HFF-Myc (cell line): ENCODE measurements around the gene ME3.

Experiments
- DNase-seq: peaks from one replicate; pipeline ENCODE4 v3.0.0-alpha.2; 2011; ENCODE audit warnings: low read depth; ENCODE audit errors: extremely low read depth
- H3K4me3 ChIP-seq: replicated peaks from 2 replicates; pipeline ENCODE4 v1.5.1; 2011; ENCODE audit warnings: low read depth, mild to moderate bottlenecking, control low read depth, low read length
- TF ChIP-seq, protein P1 (sequence below): IDR thresholded peaks from 2 replicates; pipeline ENCODE4 v1.5.1; 2012; ENCODE audit warnings: mild to moderate bottlenecking, low read depth, low read length, control low read depth; ENCODE audit errors: missing control alignments

Gene ME3

DNA sequence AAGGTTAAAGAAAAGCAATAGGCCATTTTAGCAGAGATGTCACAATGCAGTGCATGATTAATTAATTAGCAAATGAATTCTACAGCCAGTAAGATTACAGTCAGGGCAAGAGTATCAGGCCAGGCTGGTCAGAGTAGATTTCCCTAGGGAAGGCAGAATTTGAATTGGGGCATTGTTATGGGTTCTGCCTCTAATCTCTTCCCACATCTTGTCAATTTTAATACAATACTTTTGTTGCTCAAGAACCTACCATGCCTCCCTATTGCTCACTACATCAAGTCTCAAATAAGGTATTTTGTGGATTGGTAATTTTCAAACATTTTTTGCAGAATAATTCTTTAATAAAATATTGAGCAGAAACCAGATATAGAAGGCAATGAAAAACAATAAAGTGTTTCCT, 194.1 kb downstream of the ME3 start:
- DNase-seq = no peak
- TF ChIP-seq, protein P1, sequence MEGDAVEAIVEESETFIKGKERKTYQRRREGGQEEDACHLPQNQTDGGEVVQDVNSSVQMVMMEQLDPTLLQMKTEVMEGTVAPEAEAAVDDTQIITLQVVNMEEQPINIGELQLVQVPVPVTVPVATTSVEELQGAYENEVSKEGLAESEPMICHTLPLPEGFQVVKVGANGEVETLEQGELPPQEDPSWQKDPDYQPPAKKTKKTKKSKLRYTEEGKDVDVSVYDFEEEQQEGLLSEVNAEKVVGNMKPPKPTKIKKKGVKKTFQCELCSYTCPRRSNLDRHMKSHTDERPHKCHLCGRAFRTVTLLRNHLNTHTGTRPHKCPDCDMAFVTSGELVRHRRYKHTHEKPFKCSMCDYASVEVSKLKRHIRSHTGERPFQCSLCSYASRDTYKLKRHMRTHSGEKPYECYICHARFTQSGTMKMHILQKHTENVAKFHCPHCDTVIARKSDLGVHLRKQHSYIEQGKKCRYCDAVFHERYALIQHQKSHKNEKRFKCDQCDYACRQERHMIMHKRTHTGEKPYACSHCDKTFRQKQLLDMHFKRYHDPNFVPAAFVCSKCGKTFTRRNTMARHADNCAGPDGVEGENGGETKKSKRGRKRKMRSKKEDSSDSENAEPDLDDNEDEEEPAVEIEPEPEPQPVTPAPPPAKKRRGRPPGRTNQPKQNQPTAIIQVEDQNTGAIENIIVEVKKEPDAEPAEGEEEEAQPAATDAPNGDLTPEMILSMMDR = no peak
- no peak overlapping the region for H3K4me3 ChIP-seq

DNA sequence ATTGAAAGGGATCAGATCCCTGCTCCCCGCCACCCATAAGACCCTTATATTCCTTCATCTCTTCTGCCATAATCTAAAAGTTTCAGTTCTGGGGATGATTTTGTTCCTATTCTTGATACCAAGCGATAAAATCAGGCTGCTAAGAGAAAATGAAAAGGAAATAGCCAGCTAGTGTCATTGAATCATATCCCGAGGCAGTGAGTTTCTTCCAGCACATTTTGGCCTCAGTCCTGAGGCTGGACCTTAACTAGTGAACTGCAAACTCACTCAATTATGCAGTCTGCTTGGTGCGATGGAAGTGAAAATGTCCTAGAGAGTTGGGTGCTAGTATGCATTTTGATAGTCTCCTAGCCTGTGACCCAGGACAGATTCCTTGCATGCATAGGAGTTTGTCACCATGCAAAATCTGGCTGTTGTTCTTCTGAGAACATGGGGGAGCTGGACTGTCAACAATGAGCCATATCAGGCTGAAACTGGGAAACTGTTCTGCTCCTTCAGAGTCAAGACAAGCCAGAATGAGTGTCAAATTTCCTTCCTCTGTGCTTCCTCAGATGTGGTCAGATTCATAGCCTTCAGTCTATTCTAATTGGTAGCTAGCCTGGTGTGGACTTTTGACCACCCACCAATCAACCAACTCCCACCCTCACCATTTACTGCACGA, 194.8 kb downstream of the ME3 start:
- DNase-seq = no peak

DNA sequence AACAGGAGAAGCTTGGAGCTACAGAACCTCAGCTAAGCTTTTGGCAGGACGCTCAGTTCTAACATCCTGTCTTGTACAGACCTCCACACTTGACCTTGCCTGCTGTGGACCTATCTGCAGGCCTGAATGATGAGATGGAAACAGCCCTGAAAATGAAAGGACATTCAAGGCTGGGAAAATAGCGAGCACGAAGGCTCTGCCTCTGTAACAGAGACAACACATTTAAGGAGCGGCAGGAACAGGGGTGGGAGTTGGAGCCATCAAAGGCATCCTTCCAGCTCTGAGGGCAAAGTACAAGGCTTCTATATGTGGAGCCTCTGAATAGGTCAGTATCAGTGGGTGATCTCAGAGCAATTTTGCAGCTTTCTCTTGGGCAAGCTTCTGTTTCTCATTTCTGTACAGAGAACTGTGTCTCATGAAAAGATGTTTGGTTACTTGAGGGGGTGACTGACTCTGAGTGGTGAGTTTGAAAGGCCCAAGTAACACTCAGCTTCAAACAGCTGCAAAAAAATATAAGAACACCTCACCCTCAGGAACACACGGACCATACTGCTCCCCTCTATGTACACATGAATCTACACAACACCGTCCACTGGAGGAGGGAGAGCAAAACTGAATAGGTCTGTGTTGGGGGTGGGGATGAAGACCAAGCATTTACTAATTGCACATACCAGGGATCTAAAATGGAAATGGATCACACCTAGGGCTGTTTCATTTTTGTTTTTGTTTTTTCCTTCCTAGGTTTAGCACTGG, 196.1 kb downstream of the ME3 start:
- TF ChIP-seq, protein P1 = no peak
- DNase-seq = no peak
- H3K4me3 ChIP-seq = no peak overlapping the region

More for the DNA sequence above, 194.8 kb downstream of the ME3 start:
- TF ChIP-seq, protein P1 = no peak
- H3K4me3 ChIP-seq = no peak overlapping the region

DNA sequence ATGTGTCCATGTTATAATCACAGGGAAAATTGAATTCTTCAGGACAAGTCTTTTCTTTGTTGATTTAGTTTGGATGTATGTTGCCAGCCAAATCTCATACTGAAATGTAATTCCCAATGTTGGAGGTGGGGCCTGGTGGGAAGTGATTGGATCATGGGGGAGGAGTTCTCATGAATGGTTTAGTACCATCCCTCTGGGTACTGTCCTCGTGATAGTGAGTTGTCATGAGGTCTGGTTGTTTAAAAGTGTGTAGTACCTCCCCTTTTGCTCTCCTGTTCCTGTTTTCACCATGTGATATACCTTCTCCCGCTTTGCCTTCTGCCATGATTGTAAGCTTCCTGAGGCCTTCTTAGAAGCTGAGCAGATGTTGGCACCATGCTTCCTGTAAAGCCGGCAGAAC, 197.4 kb downstream of the ME3 start:
- TF ChIP-seq, protein P1 = no peak
- no peak for DNase-seq
- no peak overlapping the region for H3K4me3 ChIP-seq

DNA sequence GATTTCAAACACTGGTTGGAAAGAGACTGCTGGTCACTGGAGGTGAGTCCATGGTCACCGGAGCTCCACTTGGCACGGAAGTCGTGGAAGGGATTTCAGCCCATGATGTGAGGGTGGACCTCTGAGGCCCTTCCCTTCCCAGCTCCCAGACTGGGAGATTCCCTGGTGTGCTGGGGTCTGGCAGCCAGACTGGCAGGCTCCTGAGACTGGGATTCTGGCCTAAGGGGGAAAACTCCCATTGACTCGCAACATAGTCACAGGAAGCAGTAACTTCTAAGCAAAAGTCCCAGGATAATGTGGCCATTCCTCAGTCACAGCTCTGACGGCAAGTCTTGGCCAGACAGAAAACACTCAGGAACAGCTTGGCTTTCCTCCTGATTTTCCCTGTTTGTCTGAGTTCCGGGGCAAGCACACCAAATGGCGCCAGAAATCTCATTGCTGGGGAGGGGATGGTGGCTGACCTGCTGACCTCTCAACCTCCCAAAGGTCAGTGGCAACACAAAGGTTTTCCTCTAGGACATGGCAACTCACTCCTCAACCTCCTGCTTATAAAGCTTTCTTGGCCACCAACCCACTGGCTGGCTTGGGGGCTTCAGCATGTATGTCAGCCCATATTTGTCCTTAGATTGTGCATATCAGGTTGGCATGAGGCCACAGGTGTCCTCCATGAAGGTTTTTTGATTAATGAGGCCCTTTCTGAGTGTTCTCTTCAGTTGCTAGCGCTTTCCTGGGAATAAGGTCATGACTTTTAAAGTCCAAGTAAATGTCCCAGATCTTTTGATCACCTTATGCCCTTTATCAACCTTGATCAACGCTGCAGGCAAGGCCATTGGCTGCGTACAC, 198.2 kb downstream of the ME3 start:
- TF ChIP-seq, protein P1 = no peak
- no peak for DNase-seq
- no peak overlapping the region for H3K4me3 ChIP-seq

DNA sequence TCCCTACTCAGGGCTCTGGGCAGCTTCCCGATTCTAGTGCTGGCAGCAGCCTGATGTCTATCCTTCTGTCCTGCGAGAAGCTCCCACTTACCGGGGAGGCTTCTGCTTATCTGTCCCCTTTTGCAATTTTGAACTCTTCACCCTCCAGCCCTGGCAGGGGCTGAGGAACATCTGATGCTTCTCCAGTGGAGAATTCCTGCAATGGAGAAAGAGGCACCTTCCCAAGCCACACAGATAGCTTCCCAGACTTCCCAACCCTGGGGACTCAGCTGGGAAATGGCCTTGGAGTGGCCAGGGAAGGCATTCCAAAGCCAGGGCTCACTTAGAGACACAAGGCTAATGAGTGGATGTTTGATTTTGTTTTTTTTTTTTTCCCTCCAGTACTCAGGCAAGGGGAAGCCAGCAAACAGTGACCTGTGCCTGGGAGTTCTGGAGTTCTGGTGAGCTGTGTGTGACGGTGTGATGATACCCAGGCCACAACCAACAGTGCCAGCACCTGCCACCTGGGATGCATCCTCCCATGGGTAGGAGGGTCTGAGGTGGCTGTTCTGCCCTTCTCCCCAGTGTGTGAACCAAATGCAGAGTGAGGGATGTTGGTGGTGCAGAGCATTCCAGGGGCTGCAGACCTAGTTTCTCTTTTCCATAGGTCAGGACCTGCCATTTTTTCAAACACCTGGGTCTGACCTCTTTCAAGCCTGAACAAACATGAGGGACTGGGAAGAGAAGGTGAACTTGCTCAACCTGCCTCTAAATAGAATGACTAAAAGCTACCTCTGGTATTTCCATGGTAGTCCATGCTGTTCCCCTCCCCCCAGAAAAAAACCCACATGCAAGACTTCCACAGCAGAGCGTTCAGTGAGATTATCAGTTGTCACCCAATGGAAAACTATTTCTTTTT, 202.7 kb downstream of the ME3 start:
- no peak overlapping the region for H3K4me3 ChIP-seq
- DNase-seq = no peak
- TF ChIP-seq, protein P1 = no peak
